ENCODE results near the gene SMG6.
"Not testable (repeated sequence)": the region's sequence is repeated elsewhere in the genome, so short reads cannot be mapped to it uniquely, and the experiment has no call there.

The SMG6 gene

DNA sequence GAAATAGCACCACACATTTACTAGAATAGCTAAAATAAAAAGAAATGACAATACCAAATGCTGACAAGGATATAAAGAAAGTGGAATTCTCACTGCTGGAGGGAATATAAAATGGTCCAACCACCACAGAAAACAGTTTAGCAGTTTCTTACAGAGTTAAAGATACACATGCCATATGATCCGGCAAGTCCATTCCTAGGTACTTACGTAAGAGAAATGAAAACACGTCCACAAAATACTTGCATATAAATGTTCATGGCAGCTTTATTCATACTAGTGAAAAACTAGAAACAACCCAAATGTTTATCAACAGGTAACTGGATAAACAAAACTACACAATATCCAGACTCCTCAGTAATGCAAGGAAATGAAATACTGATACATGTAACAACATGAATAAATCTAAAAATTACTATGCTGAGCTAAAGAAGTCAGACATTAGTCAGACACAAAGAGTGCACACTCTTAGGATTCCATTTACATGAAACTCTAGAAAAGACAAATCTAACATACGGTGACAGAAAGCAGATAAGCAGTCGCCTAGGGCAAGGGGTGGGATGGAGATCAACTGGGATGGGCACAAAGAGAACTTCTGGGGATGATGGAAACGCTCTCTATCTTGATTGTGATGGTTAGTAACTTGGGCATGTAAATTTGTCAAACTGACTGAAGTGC lies 76.4 kb downstream of the SMG6 start:
- no peak for DNase-seq

- no peak for DNase-seq
Measured at GRCh38 chr17:2223617-2223927, 80.0 kb downstream of the SMG6 start.

- no peak for DNase-seq
Measured at GRCh38 chr17:2222901-2223616, 80.5 kb downstream of the SMG6 start.

DNA sequence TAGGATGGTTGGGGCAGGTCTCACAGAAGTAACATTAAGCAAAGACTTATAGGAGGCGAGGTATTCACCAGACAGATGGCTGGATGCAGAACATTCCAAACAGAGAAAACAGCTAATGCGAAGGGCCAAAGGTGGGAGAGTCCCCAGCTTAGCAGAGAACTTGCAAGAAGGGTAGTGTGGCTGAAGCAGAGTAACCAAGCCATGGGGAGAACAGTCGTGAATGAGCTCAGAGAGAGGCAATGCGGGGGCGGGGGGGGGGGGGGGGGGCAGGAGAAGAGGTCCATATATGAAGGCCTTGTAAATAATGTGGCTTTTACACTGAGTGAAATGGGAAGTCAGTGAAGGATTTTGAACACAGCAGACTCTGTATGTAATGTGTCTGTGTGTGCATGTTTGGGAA lies 81.3 kb downstream of the SMG6 start:
- no peak for DNase-seq

DNA sequence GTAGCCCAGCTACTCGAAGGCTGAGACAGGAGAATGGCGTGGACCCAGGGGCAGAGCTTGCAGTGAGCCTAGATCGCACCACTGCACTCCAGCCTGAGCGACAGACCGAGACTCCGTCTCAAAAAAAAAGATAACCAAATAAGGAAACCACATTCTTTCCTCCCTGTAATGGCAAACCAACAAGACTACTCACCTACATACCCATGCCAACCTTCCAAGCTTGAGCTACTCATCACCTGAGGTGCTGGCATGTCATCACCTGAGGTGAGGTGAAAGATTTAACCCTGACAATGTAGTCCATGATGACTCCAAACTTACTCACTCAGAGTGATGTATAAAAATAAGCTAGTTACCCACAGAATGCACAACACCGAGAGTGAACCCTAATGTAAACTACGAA lies 85.2 kb downstream of the SMG6 start:
- DNase-seq = no peak

DNA sequence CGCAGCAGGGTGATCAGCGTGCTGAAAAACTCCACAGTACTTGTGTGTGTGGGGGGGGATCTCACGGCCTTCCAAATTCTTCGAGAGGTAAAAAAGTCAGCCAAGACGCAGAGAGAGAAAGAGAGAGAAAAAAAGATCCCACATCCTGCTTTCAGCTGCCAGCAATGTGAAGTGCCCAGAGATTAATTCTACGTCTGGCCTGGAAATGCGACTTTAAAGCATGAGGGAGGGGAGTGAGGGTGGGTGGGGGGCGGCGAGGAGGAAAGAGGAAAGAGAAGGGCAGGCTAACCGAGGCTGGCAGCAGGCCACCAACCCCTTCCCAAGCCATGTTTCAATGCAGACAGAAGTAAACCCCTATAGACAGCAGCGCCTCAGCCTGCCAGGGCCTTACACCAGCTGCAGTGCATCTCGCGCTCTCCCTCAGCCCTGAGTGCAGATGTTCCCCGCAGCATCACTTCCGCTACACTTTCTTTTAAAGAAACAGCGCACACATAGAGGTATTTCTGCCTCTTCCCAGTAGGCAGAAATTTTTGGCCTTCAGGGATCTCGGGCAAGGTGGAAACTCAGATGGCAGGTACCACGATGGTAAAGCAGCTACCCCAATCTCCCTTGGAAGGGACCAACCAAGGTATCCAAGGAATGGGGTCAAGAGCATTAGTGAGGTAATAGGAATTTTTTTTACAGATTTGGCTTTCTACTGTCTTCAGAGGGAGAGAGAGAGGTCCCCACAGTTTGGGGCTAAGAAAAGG lies 87.8 kb downstream of the SMG6 start:
- DNase-seq = no peak

DNA sequence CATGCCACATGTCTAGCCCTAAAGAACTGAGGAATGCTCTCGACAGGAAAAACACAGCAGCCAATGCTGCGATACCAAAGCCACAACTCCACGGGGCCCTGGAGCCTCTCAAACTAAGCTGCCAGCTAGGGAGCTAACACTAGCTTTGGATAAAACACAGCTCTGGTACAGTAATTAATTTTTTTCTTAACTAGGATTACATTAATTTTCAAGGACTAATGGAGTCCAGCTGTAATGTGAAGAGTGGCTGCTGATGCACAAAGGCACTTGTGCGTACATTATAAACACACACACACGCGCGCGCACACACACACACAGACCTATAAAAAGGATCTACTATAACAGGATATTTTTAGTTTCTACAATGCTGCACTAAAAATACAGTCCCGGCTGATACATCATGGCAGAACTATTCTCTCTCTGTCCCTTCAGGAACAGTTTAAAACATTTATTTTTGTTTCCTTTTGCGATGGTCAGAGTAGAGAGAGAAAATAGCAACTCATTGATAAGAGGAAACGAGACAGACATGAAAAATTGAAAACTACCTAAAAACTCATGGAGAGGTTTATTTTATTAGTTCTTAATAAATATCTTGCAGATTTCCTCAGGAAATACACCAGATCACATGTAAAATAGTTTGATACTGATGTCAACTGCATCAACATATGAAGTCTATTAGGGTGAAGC lies 88.5 kb downstream of the SMG6 start:
- no peak for DNase-seq

DNA sequence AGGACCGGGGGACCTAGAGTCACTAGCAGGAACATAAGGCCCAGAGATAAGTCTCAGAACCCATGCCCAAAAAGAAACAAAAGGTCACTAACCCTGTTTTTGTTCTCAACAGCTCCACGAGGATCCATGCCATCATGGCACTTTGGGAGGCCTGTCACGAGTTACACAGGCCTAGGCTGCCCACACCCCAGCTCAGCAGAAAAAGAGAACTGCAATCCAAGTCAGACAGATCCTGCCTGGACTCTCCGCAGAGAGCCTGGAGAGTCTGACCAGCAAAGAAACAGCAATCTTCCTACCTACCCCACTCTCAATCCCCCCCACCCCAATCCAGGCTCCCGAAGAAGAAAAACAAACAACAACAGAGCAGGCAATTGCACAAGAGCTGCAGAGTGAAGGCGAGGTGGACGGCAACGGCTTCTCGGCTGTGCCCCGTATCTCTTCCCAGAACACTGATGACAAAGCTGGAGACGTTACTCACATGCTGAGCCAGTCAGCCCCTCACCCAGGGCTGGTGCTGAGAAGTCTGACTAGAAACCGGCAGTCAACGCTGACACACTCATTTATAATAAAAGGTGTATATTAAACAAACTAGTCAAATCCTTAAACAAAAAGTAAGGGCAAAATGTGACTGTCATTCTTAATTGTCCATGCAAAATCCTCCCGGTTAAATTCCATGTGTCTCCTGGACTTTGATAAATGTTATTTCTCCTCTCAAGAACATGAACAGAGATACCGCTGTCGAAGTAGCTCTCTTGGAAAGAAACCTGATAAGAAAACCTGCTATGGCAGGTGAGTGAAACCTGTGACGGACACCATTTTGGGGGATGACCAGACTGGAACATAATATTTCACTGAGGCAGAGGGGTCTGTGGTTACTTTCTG lies 89.3 kb downstream of the SMG6 start:
- DNase-seq = no peak

DNA sequence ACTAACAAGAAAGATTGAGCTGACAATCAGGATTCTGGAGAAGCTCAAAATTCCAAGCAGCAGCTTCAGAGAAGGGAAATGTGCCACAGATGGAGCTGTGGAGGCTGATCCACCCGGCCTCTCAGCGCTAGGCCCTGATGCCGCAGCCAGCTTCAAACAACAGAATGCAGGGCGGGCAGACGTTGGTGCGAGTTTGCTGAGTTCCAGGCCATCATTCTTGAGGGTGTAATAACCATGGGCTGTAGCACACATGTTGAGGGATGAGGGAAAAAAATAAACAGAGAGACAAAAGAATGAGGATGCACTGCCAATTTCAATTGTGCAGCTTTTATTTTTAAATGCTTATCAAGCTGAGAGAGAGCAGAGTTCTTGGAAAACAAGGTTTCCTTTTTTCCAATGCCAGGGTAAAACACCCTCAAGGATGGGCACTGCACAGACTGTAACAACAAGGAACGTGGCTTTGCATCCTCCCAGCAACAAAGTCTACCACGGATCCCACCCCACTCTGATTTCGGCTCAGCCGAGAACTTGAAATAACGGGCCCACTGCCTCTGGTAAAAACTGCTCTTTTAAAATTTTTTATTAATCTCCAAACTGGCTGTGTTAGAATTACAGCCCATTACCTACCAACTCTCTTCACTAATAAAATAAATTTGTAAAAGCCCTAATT lies 90.2 kb downstream of the SMG6 start:
- DNase-seq = no peak

DNA sequence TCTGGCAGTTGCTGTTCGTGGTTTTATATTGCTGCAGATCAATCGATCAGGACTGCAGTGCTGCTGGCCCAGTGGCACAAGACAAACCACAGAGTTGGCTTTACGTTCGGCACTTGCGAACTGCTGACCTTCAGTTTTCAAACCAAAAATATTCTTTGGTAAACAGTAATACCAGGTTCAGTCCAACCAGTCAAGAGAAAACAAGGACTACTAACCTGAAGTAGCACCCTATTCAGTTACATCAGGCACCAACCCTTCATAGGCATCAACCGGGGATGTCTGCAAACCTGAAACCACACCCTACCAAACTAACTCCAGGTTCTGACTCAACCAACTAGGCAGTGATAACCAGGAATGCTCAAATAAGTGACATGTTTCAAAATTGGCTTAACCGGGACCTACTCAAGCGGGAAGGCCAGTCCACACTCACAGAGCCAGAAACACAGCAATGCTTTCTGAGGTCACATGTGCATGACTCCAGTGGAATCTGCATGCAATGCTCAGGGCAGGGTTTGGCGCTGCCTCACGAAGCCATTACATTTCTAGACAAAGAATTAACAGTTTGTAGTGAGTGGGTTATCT lies 91.1 kb downstream of the SMG6 start:
- no peak for DNase-seq

DNA sequence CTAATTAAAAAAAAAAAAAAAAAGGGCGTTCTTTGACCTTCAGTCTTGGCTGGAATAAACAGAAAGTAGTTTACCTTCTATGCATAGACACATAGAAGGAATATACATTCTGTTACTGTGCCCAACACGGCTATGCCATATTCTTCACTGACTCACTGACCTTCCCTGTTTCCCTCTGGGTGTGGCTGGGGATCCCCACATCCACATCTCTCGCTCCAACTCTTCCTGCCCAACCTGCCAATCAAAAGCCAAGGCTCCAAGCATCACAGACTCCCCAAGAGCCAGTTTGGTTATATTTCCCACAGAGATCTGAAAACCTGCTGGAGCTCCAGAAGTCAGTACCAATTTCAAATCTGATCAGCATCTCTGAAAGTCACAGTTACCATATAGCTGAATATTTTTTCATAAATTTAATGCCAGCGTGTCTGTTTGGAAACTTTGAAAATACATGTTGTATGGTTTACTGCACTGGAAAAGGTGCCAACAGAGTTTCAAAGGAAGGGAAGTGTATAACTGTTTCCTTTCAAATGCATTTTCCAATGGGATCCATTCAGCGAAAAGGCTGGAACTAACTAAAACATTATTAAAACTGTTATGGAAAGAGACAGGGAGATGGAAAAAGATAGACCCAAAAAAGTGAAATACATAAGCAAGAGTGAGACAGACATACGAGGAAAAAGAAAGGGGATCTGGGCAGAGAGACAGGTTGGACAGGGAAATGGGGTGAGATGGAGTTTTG lies 91.8 kb downstream of the SMG6 start:
- no peak for DNase-seq

- no peak for DNase-seq
Measured at GRCh38 chr17:2210726-2211125, 92.9 kb downstream of the SMG6 start.

DNA sequence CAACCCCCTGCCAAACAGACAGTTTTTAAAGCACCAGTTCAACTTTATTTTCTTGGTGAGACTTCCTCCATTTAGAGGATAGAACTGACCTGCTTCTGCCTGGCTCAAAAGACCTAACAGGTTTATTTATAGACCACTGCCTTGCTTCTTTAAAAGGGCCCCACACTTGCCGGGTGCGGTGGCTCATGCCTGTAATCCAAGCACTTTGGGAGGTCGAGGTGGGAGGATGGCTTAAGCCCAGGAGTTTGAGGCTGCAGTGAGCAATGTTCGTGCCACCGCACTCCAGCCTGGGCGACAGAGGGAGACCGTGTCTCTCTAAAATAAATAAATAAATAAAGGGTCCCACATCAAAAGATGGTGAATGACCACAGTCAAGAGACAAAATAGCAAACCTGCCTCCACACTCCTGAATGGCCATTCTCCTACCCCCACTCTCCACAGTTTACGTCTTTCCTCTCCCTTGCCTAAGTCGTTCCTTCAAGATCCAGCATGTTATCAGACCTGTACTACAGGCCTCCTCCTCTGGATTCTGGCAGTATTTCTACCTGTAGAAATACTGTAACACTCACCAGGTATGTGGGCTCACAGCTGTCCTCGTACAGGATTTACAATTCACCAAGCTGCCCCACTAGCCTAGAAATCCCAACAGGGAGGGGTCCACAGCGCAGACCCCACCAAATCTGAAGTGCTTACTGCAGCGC lies 95.6 kb downstream of the SMG6 start:
- no peak for DNase-seq

DNA sequence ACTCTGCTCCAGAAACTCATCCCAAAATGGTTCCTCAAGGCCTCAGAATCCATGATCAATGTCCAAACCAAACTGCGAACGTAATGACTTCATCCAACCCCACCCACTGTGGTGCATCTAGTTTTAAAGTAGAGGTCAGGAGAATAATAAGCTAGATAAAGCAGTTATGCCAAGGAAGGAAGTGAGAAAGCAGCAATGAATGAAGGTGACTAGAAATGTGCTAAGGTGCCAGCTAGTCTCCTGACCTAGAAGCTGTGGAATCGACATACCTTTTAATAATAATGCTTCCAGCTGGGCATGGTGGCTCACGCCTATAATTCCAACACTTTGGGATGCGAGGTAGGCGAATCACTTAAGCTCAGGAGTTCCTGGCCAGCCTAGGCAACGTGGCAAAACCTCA lies 99.2 kb downstream of the SMG6 start:
- DNase-seq = no peak

- DNase-seq = no peak
Measured at GRCh38 chr17:2203818-2204217, 99.8 kb downstream of the SMG6 start.

- no peak for DNase-seq
Measured at GRCh38 chr17:2202996-2203575, 100.5 kb downstream of the SMG6 start.

- no peak for DNase-seq
Measured at GRCh38 chr17:2202302-2202995, 101.1 kb downstream of the SMG6 start.

DNA sequence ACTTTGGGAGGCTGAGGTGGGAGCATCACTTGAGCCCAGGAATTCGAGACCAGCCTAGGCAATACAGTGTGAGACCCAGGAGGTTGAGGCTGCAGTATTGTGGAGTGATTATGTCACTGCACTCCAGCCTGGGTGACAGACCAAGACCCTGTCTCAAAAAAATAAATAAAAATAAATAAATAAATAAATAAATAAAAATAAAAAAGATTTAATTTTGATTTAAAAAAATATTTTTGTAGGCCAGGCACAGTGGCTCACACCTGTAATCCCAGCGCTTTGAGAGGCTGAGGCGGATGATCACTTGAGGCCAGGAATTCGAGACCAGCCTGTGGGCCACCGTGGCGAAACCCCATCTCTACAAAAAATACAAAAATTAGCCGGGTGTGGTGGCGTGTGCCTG lies 104.2 kb downstream of the SMG6 start:
- not testable (repeated sequence) for DNase-seq

GRCh38 chr17:2198927-2199326 lies 104.7 kb downstream of the SMG6 start:
- DNase-seq = no peak
